Prostate gland (tissue), 2 donors: Measurements from ENCODE around the gene UNC93A.
"Not testable (repeated sequence)": the region's sequence is repeated elsewhere in the genome, so short reads cannot be mapped to it uniquely, and the experiment has no call there.

Source experiments
- POLR2A ChIP-seq: fragments of 450-650 bp; IDR thresholded peaks from one replicate; pipeline ENCODE4 v1.6.1; 2016; ENCODE audit warnings: antibody characterized with exemption, mild to moderate bottlenecking
- TF ChIP-seq, protein P1 (sequence below), 4 experiments: fragments of 200-600 bp in 2 of 4; fragments of 450-650 bp in 2 of 4; sonication (generic) in 2 of 4; IDR thresholded peaks; 1 replicate in 3 of 4; 2 replicates in 1 of 4; pipeline ENCODE4 v1.5.1; 2016 to 2019; ENCODE audit warnings: antibody characterized with exemption in 4 of 4, mild to moderate bottlenecking in 2 of 4, moderate library complexity in 2 of 4

DNA sequence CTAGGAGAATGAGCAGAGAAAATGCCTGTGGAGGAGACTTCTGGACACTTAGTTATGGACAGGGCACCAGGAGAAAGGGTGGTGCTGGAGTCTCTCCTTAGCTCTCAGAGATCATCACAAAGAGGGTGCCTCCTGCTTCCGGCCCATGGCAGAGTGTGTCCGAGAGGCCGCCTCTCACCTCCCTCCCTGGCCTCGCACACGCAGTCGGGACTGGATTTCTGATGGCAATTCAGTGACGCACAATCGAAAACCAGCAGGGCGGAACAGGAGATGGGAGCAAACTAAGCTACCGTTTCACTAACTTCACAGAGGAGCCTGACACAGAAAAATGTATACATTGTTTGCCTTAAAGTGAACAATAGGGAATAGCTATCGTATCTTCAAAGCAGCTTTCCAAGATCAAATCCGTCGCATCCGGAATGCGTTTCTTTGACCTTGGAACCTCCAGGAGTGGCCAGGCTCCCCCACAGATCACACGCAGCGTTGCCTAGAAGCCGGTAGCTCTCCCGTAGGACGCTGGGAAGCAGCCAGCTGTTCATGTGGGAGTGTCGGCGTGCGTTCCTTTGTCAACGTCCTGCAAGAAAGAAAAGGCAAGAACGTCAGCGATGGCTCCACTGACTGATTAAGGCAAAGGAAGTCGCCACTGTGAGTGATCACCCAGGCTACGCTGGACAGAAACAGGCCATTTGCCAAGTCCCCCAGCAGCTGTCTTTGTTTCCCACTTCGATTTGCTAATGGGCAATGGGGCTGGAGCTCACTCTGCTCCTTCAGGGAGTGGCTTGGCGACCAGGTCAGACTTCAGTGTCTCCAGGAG, 49.6 kb upstream of the UNC93A start:
- TF ChIP-seq, protein P1, sequence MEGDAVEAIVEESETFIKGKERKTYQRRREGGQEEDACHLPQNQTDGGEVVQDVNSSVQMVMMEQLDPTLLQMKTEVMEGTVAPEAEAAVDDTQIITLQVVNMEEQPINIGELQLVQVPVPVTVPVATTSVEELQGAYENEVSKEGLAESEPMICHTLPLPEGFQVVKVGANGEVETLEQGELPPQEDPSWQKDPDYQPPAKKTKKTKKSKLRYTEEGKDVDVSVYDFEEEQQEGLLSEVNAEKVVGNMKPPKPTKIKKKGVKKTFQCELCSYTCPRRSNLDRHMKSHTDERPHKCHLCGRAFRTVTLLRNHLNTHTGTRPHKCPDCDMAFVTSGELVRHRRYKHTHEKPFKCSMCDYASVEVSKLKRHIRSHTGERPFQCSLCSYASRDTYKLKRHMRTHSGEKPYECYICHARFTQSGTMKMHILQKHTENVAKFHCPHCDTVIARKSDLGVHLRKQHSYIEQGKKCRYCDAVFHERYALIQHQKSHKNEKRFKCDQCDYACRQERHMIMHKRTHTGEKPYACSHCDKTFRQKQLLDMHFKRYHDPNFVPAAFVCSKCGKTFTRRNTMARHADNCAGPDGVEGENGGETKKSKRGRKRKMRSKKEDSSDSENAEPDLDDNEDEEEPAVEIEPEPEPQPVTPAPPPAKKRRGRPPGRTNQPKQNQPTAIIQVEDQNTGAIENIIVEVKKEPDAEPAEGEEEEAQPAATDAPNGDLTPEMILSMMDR (IDR thresholded peaks at IDR 0.05): not testable (repeated sequence)
- TF ChIP-seq POLR2A: not testable (repeated sequence)
